Measurements from ENCODE around the gene DLG1. TPM values are rescaled to one million over a fixed set of nuclear protein-coding genes. Genes with fewer than 3 reads are reported as not detected.

DLG1 gene
- total and polyA plus RNA-seq, 4 donors, result 12.7 to 51.2 (median 22.3) TPM

GRCh38 chr3:197322149-197322548 lies 23.7 kb upstream of the DLG1 start:
- no peak for DNase-seq (ENCODE audit: low spot score)
- H3K27me3 ChIP-seq (ENCODE audit: control insufficient read depth in 4 of 4, insufficient read depth in 4 of 4, low read length in 3 of 4), result peaks cover 0 to 2% (median 0%) of the 10 kb centered on the region in 4 donors
- no peak overlapping the region for H3K9ac ChIP-seq (ENCODE audit: low read depth in 1 of 2, low read length in 2 of 2)
- H3K4me1 ChIP-seq (ENCODE audit: control insufficient read depth in 4 of 4, insufficient read depth in 4 of 4, low read length in 3 of 4), result no peaks in the 10 kb centered on the region
- no peak overlapping the region for H3K4me3 ChIP-seq (ENCODE audit: low read depth in 1 of 3, low read length in 3 of 3)
- H3K36me3 ChIP-seq (ENCODE audit: control insufficient read depth in 4 of 4, insufficient read depth in 3 of 4, low read depth in 1 of 4, low read length in 3 of 4), result no peaks in the 10 kb centered on the region
- no peak overlapping the region for H3K27ac ChIP-seq (ENCODE audit: low read depth in 1 of 2, low read length in 2 of 2)
- TF ChIP-seq MAX (IDR thresholded peaks at IDR 0.05) (no peak), ZBTB33 (IDR thresholded peaks at IDR 0.05) (no peak), JUND (IDR thresholded peaks at IDR 0.05) (no peak), FOXA2 (IDR thresholded peaks at IDR 0.05) (no peak), YY1 (IDR thresholded peaks at IDR 0.05) (no peak), FOXA1 (IDR thresholded peaks at IDR 0.05) (no peak), GABPA (IDR thresholded peaks at IDR 0.05 in 1 of 2, conservative IDR thresholded peaks at IDR 0.05 in 1 of 2) (no peak)
- 93% methylated on average over 1 of the region's 1 CpG for WGBS
- H3K9me3 ChIP-seq (ENCODE audit: control insufficient read depth in 4 of 4, low read length in 3 of 4), result no peaks in the 10 kb centered on the region

- no peak overlapping the region for H3K4me3 ChIP-seq (ENCODE audit: low read depth in 1 of 3, low read length in 3 of 3)
- no peak for DNase-seq (ENCODE audit: low spot score)
- no peaks in the 10 kb centered on the region for H3K4me1 ChIP-seq (ENCODE audit: control insufficient read depth in 4 of 4, insufficient read depth in 4 of 4, low read length in 3 of 4)
- peaks cover 0 to 2% (median 0%) of the 10 kb centered on the region in 4 donors for H3K27me3 ChIP-seq (ENCODE audit: control insufficient read depth in 4 of 4, insufficient read depth in 4 of 4, low read length in 3 of 4)
- TF ChIP-seq FOXA2 (IDR thresholded peaks at IDR 0.05) (no peak), HNF4G (IDR thresholded peaks at IDR 0.05) (no peak), ATF3 (IDR thresholded peaks at IDR 0.05) (no peak), TAF1 (conservative IDR thresholded peaks at IDR 0.05) (no peak), MAX (IDR thresholded peaks at IDR 0.05) (no peak), ZBTB33 (IDR thresholded peaks at IDR 0.05) (no peak), CTCF (IDR thresholded peaks at IDR 0.05; ENCODE audit: low read depth, low read length, missing input control) (no peak), FOXA1 (IDR thresholded peaks at IDR 0.05) (no peak), HNF4A (conservative IDR thresholded peaks at IDR 0.05) (no peak), SP1 (IDR thresholded peaks at IDR 0.05) (no peak), NR2F2 (IDR thresholded peaks at IDR 0.05) (no peak), YY1 (IDR thresholded peaks at IDR 0.05) (no peak), GABPA (IDR thresholded peaks at IDR 0.05 in 1 of 2, conservative IDR thresholded peaks at IDR 0.05 in 1 of 2) (no peak), RAD21 (IDR thresholded peaks at IDR 0.05) (no peak), RXRA (IDR thresholded peaks at IDR 0.05) (no peak), JUND (IDR thresholded peaks at IDR 0.05) (no peak)
- no peaks in the 10 kb centered on the region for H3K36me3 ChIP-seq (ENCODE audit: control insufficient read depth in 4 of 4, insufficient read depth in 3 of 4, low read depth in 1 of 4, low read length in 3 of 4)
- no peaks in the 10 kb centered on the region for H3K9me3 ChIP-seq (ENCODE audit: control insufficient read depth in 4 of 4, low read length in 3 of 4)
- no peak overlapping the region for H3K27ac ChIP-seq (ENCODE audit: low read depth in 1 of 2, low read length in 2 of 2)
- H3K9ac ChIP-seq (ENCODE audit: low read depth in 1 of 2, low read length in 2 of 2), result no peak overlapping the region
- 83% methylated on average over 1 of the region's 1 CpG for WGBS
These were observed 22.2 kb upstream of the DLG1 start for GRCh38 chr3:197320582-197320981.

Data from liver (tissue), 9 donors.